UCSD-AML1 (cell line): ENCODE data around the gene WASHC3.
"Not testable (repeated sequence)": the region's sequence is repeated elsewhere in the genome, so short reads cannot be mapped to it uniquely, and the experiment has no call there.

ENCODE experiments used
- DNase-seq: peaks from one replicate; lab custom pipeline; 2025; ENCODE audit not compliant: unreplicated experiment; lab: John Stamatoyannopoulos, UW

WASHC3 gene

GRCh38 chr12:102051431-102051965, 10.3 kb downstream of the WASHC3 start:
- no peak for DNase-seq

GRCh38 chr12:102050660-102051430, 10.9 kb downstream of the WASHC3 start:
- no peak for DNase-seq

GRCh38 chr12:102043928-102044327, 17.9 kb downstream of the WASHC3 start:
- no peak for DNase-seq

GRCh38 chr12:102033991-102034745, 27.6 kb downstream of the WASHC3 start:
- no peak for DNase-seq

GRCh38 chr12:102031852-102032251, 29.9 kb downstream of the WASHC3 start:
- DNase-seq, result no peak

- no peak for DNase-seq
Observed at GRCh38 chr12:102029141-102029540, 32.6 kb downstream of the WASHC3 start.

- no peak for DNase-seq
Observed at GRCh38 chr12:102026728-102027127, 35.1 kb downstream of the WASHC3 start.

- DNase-seq, result no peak
Observed at GRCh38 chr12:102024765-102025164, 37.0 kb downstream of the WASHC3 start.

GRCh38 chr12:102023343-102023930, 38.4 kb downstream of the WASHC3 start:
- DNase-seq, result no peak

- DNase-seq, result no peak
Observed at GRCh38 chr12:102022286-102022685, 39.5 kb downstream of the WASHC3 start.

- no peak for DNase-seq
Observed at GRCh38 chr12:102021540-102022246, 40.1 kb downstream of the WASHC3 start.

- DNase-seq, result not testable (repeated sequence)
Observed at GRCh38 chr12:102018607-102019006, 43.2 kb downstream of the WASHC3 start.

GRCh38 chr12:102016472-102016871, 45.3 kb downstream of the WASHC3 start:
- DNase-seq, result no peak

GRCh38 chr12:102010265-102010994, 51.4 kb downstream of the WASHC3 start:
- DNase-seq, result peak; percentile 16

GRCh38 chr12:102009796-102010195, 52.0 kb downstream of the WASHC3 start:
- no peak for DNase-seq

GRCh38 chr12:102008615-102009126, 53.1 kb downstream of the WASHC3 start:
- no peak for DNase-seq

- DNase-seq, result no peak
Observed at GRCh38 chr12:102005256-102005655, 56.5 kb downstream of the WASHC3 start.

GRCh38 chr12:101997102-101997501, 64.7 kb downstream of the WASHC3 start:
- DNase-seq, result no peak

- no peak for DNase-seq
Observed at GRCh38 chr12:101995684-101996083, 66.1 kb downstream of the WASHC3 start.

GRCh38 chr12:101992091-101992490, 69.7 kb downstream of the WASHC3 start:
- no peak for DNase-seq
